ENCODE data around the gene COPA. TPM values are rescaled to one million over a fixed set of nuclear protein-coding genes. Genes with fewer than 3 reads are reported as not detected.
"Not testable (repeated sequence)": the region's sequence is repeated elsewhere in the genome, so short reads cannot be mapped to it uniquely, and the experiment has no call there.

Gene COPA
- total RNA-seq: 141 and 152 TPM in 2 replicates

DNA sequence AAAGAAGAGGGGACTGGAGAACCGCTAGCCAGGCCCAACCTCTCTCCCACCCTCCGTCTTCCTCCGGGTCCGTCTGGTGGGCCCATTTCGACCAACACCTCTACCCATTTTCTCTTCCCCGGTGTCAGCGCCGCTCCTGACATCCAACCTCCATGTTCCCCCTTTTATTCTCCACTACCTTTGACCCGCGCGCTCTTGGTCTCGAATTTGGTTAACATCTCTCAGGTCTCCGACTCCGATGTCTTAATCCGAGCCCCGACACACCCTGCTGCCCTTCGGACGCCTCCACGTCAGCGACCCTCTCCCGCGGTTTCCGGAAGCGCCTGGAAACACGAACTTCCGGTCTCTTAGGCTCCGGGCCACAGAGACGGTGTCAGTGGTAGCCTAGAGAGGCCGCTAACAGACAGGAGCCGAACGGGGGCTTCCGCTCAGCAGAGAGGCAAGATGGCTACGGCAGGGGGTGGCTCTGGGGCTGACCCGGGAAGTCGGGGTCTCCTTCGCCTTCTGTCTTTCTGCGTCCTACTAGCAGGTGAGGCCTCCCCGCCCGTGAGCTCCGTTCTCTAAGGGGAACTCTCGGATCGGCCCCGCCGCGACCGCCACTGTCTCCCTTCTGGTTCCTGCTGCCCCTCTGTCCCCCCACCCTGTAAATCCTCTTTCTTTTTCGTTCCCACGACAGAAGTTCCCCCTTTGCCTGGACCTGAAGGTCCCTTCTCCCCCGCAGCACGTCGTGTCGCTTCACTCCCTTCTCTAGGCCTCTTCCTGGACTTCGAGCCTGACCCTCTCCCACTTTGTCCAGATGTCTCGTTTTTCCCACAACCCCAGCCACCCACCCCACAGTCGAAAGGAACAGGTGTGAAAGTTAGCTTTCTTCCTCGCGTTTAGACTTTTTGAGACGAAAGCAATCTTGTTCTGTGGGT is at the start of gene COPA, which contains the start of gene NCSTN:
Gene COPA, minus strand, starts transcription at position 298 of the 917 bp plus-strand sequence. Its CDS starts 80 bp downstream, at position 218.
Gene NCSTN, plus strand, starts transcription at position 431 of the 917 bp plus-strand sequence. Its CDS starts 14 bp downstream, at position 445.
- intact Hi-C loops (cut with micrococcal nuclease): loop anchor here (1.0 to 5.0 kb wide), 5 partner anchors 58 to 842 kb away; partner anchors contain the start of genes IGSF8, PEA15, PEX19 and SLAMF6

DNA sequence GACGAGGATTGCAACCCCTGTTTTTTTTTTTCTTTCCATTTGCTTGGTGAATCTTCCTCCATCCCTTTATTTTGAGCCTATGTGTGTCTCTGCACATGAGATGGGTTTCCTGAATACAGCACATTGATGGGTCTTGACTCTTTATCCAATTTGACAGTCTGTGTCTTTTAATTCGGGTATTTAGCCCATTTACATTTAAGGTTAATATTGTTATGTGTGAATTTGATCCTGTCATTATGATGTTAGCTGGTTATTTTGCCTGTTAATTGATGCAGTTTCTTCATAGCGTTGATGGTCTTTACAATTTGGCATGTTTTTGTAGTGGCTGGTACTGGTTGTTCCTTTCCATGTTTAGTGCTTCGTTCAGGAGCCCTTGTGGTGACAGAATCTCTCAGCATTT is 45.4 kb upstream of the COPA start:
- intact Hi-C loops (cut with micrococcal nuclease): not testable (repeated sequence)

DNA sequence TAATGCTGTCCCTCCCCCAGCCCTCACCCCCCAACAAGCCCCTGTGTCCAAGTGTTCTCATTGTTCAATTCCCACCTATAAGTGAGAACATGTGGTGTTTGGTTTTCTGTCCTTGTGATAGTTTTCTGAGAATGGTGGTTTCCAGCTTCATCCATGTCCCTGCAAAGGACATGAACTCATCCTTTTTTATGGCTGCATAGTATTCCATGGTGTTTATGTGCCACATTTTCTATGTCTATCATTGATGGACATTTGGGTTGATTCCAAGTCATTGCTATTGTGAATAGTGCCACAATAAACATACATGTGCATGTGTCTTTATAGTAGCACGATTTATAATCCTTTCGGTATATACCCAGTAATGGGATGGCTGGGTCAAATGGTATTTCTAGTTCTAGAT is 41.8 kb upstream of the COPA start:
- intact Hi-C loops (cut with micrococcal nuclease): not testable (repeated sequence)

DNA sequence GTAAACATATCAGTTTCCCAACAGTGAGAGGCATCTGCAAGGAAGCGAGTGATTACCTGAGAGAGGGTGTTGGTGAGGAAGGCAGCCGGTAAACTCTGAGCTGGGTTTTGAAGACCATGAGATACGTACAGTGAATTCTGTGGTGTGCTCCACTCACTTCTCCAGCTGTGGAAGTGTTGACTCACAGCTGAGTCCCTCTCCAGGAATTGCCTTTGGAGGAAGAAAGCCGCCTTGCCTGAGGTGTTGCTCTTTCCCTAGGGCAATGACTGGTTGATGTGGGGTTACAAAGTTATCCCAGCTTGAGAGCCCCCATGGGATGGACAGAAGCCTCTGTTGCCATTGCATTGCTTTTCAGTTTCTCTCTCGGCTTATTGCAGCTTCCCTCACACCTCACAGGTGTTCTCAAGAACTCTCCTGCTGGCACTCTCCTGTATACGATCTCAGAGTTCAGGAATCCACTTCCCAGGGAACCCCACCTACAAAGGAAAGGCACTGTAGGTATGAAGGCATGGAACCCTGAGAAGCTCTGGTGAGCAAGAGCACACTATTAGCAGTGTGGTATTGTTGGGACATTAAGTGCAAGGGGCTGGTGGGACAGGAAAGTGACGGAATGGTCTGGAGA is 34.6 kb upstream of the COPA start:
- intact Hi-C loops (cut with micrococcal nuclease): no loop called here

DNA sequence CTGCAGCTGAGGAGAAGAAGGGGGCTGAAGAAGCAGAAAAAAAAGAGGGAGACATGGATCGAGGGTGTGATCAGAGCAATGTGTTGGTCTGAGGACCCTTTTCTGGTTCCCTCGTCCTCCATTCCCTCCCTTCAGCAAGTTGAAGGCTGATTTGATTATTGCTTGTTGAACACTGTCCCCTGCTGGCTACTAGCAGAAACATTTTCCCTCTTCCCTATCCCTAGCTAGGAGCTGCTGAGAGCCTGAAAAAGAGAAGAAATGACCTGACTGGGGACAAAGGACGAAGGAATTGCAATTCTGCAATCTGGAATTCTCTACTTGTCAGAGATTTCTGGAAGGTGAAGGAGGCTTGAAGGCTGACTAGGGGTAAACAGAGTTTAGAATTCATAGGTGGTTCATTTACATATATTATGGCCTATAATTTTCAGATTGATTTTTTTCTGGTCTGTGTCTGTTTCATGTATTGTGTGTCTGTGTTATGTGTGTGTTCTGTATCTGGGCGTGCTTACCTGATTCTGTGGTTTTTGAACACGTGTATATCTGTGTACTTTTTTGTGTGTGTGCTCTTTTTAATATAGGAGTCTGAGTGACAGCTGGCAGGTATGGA is 33.6 kb upstream of the COPA start:
- intact Hi-C loops (cut with micrococcal nuclease): loop anchor here (1.0 kb wide), 4 partner anchors 22 to 275 kb away; no protein-coding TSS in a partner anchor

DNA sequence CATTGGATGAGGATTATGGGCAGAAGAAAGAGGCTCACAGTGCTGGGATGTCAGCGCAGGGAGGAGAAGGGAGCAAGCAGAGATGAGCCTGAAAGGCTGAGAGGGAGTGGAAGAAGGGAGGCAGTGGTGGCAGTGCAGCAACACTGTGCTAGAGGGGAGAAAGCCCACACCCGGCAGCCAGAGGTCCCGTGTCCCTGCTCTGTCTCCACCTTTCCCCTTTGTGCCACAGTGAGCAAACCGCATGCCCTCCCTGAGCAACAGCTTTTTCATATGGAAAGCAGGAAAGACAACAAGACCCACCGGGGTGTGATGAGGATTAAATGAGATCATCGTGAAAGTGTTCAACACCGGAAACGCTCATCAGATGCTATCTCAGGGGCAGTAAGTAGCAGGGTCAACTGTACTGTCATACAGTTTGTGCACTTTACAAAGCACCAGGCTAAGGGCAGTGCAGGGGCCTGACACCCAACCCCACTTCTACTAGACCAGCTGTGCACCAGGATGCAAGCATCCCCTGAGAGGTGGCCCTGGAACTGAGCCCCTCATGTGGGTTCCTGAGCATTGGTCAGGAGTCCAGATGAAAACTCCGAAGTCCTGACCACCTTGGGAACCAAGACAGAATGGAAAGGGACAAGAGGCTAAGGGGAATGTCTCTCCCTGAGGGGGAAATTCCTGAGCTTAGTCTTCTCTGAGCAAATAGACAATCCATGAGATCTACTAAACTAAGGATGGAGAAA is 32.9 kb upstream of the COPA start:
- intact Hi-C loops (cut with micrococcal nuclease): loop anchor here (1.0 kb wide), 4 partner anchors 22 to 275 kb away; no protein-coding TSS in a partner anchor

DNA sequence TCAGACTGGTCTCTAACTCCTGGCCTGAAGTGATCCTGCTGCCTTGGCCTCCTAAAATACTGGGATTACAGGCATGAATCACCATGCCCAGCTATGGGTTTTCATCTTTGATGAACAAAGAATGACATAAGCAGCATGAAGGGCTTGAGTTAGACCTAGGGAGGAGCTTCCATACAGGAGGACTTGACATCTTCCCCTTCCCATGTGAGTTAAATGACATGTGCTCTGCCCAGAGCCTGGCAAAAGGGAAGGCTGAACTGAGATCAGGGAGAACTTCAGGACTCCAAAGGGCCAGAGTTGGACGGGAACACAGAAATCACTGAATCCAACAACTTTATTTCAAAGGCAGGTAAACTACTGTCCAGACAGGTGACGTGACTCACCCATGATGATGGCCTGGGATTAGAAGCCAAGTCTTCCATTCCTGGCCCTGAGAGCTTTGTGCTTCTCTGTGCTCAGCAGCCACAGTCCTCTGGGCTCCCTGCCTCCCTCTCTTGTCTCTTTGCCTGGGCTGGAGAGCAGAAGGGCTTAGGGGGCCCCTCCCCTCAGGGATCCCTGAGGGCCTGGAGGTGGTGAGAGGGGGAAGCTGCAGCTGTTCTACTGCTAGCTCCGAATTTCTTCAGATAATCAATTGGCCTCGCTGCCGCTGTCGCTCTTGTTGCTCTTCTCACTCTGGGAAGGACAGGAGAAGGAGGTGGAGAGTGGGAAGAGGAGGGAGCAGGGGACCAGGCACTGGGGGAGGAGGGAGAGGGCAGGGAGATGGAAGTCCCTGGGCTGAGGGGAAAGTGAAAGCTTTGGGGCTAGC is 31.5 kb upstream of the COPA start:
- intact Hi-C loops (cut with micrococcal nuclease): no loop called here

GRCh38 chr1:160373696-160374095 is 30.6 kb upstream of the COPA start:
- intact Hi-C loops (cut with micrococcal nuclease): no loop called here

DNA sequence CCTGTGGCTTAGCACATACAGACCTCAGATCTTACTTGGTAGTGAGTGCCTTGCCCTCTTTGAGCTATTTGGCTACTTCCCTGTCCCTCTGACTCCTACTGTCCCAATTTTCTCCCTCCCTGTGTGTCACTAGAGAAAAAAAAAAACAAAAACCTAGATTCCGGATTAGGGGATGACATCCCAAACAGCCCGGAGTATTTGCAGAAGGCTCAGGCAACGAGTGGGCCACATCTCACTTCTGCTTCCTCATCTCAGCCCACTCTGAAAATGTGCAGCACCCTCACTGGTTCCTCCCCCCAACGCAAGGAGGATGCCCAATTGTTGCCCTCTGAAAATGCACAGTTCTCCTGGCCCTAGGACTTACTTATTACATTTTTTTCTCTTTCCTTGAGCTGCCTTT is 28.7 kb upstream of the COPA start:
- intact Hi-C loops (cut with micrococcal nuclease): no loop called here

GRCh38 chr1:160371346-160371631 is 28.2 kb upstream of the COPA start:
- intact Hi-C loops (cut with micrococcal nuclease): no loop called here

DNA sequence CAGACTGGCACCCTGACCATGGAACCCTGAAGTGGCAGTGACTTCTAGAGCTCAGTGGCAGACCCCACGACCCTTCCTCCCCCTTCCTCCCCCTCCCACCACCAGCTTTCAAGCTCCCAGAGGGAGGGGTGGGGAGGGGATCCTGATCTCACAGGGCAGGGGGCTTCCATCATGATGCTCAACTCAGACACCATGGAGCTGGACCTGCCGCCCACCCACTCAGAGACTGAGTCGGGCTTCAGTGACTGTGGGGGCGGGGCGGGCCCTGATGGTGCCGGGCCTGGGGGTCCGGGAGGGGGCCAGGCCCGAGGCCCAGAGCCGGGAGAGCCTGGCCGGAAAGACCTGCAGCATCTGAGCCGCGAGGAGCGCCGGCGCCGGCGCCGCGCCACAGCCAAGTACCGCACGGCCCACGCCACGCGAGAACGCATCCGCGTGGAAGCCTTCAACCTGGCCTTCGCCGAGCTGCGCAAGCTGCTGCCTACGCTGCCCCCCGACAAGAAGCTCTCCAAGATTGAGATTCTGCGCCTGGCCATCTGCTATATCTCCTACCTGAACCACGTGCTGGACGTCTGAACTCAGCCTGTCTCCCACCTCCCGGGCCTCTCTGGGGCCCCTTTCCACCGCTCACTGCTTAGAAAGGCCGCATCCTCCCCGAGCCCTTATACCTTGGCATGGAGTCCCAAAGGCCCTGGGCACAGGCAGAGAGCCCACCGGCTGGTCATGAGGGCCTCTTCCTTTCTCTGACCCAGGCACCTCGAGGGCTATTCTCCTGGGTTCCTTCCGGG is 27.7 kb upstream of the COPA start:
- intact Hi-C loops (cut with micrococcal nuclease): no loop called here

GRCh38 chr1:160369087-160369486 is 26.0 kb upstream of the COPA start:
- intact Hi-C loops (cut with micrococcal nuclease): no loop called here

- intact Hi-C loops (cut with micrococcal nuclease): no loop called here
Measured at GRCh38 chr1:160367934-160368923, 25.2 kb upstream of the COPA start.

DNA sequence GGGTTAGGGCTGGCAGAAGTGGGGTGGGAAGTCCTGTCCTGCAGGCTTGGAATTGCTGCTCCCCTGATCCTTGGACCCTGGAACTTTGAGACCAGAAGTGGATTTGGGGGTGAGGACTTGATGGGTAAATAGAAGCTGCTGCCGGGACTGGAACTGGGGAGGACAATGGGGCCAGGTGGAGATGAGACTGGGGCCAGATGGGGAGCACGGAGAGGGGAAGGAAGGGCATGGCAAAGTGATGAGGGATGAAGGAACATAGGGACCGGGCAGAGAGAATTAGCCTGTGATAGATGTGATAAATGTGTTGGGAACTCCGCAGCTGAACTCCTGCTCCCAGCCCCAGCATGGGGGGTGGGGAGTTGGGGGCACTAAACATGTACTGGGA is 24.5 kb upstream of the COPA start:
- intact Hi-C loops (cut with micrococcal nuclease): no loop called here

DNA sequence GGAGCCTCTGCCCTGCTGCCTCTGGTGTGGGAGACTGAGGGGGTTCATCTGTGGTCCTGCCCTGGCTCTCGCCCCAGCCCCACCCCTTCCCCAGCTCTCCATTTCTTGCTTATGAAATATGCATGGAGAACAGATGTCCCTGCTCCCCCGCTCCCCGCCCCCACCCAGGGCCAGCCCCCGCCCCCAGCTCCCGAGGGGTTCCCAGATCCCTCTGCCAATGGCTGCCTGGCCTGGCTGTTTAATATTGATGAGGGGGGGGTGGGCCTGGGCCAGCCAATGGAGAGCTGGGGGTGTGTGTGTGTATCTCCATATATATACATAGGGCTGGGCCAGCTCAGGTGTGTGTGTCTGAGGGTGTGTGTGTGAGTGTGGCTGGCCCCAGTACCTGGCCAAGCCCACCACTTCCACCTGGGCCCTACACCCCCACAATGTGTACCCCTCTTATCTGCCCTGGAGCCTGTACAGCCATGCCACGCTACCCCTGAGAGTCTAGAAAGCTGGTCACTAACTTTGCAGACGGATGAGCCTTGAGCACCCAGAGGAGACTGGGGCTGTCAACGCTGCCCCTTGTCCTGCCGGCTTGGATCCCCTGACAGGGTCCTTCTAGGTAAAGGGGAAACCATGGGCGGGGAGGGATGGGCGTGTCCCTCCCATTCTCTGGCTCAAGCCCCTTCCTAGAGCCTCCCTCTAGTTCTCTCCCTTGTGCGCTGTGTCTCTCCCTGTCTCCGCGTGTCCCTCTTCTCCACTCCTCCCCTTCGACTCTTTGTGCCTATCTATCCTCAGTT is 23.9 kb upstream of the COPA start, which contains the start of gene NHLH1:
Gene NHLH1, plus strand, starts transcription at position 341 of the 785 bp plus-strand sequence. CDS start 3,661 bp downstream, outside the sequence.
- intact Hi-C loops (cut with micrococcal nuclease): no loop called here

DNA sequence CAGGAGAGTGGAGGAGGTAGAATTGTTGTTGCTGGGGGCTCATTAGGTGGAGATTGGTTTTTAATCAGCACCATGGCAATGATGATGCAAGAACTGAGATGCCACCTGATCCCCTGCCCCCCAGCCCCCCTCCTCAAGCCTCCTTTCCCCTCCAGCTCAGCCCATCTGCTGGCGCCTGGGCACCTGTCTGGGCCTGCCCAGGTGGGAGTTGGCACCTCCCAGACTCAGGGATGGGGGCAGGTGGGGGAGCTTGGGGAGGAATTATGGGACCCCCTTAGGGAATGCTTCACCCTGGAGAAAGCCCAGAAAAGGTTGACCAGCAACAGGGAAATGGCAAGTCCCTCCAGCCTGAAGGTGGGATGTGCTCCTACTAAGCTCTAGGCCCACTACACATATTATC is 22.3 kb upstream of the COPA start:
- intact Hi-C loops (cut with micrococcal nuclease): no loop called here

DNA sequence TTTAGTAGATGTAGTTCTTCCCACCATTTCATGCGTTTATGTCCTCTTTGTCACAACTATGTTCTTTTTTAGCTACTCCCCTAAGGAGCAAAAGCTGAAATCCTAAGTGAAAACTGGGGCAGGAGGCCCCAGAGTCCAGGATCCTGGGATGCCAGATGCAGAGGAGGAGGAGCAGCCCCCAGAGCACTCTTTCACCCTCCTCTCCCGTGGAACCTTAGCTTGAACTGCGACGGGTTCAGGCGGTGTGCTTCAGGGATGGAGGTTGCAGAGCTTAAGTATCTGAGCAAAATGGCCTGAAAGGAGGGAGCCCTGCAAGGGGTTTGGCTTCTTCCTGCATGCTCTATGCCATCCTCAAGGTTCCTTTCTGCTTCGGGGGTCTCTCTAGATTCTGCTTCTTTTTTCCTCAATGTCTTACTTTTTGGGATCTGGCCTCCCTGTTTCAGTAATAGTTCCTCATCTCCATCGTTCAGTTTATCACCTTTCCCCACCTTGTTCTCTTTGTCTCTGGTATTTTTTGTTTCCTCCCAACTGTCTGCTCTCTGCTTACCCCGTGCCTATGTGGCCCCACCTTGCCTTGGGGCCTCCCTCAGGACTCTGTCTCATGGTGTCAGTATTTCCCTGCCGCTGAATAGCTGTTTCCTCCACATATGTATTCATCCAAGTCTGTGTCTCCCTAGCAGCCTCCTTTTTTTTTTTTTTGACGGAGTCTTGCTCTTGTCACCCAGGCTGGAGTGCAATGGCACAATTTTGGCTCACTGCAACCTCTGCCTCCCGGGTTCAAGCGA is 21.1 kb upstream of the COPA start:
- intact Hi-C loops (cut with micrococcal nuclease): no loop called here
